GM12864 (cell line): ENCODE data around the gene IL16.

ENCODE experiments used
- DNase-seq: peaks from one replicate; pipeline ENCODE4 v3.0.0-alpha.2; 2011; ENCODE audit warnings: low read depth
- H3K4me3 ChIP-seq: 2 replicates; pipeline ENCODE4 v1.5.1; 2011; ENCODE audit warnings: mild to moderate bottlenecking, low read depth, low read length, control low read depth
- TF ChIP-seq, protein P1 (sequence below): IDR thresholded peaks from 2 replicates; pipeline ENCODE4 v1.5.1; 2011; ENCODE audit warnings: low read depth, mild to moderate bottlenecking, moderate library complexity, low read length, control low read depth, inconsistent platforms; ENCODE audit errors: missing control alignments

The IL16 gene

DNA sequence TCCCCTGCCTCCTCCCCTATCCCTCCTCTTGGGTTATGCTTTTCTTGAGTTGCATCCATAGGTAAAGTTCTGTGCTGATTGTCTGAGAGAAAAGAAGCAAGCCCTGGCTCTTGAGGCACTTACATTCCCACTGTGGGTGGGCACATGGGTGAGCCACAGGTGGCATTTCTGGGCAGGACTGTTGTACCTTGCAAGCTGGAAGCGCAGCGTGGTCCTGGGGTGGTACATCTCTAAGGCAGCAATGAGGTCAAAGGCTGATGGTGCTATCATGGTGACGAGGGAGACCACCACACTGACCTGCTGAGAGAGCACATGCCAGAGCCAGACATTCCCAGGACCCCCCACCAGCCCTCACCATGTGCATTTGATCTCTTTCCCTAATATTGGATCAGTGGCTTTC is 152.6 kb downstream of the IL16 start:
- no peak overlapping the region for H3K4me3 ChIP-seq
- DNase-seq = no peak

DNA sequence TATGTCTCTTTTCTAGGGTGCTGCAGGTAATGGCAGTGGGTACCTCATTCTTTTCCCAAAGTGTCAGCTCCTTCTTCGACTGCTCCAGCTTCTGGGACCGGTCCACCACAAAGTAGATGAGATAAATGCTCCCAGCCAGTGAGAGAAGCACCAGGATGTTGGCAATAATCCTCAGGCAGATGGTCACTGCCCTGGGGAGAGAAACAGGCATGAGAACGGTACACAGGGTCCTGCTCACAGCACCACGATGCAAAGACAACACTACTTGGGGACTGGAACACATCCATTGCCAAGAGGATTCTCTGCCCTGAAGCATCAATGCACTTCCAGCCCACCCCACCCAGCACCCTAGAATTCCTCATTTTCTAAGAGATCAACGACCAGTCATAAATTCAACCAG is 155.0 kb downstream of the IL16 start:
- TF ChIP-seq, protein P1, sequence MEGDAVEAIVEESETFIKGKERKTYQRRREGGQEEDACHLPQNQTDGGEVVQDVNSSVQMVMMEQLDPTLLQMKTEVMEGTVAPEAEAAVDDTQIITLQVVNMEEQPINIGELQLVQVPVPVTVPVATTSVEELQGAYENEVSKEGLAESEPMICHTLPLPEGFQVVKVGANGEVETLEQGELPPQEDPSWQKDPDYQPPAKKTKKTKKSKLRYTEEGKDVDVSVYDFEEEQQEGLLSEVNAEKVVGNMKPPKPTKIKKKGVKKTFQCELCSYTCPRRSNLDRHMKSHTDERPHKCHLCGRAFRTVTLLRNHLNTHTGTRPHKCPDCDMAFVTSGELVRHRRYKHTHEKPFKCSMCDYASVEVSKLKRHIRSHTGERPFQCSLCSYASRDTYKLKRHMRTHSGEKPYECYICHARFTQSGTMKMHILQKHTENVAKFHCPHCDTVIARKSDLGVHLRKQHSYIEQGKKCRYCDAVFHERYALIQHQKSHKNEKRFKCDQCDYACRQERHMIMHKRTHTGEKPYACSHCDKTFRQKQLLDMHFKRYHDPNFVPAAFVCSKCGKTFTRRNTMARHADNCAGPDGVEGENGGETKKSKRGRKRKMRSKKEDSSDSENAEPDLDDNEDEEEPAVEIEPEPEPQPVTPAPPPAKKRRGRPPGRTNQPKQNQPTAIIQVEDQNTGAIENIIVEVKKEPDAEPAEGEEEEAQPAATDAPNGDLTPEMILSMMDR = no peak
- no peak for DNase-seq
- no peak overlapping the region for H3K4me3 ChIP-seq

More for the DNA sequence above, 152.6 kb downstream of the IL16 start:
- TF ChIP-seq, protein P1 = no peak

DNA sequence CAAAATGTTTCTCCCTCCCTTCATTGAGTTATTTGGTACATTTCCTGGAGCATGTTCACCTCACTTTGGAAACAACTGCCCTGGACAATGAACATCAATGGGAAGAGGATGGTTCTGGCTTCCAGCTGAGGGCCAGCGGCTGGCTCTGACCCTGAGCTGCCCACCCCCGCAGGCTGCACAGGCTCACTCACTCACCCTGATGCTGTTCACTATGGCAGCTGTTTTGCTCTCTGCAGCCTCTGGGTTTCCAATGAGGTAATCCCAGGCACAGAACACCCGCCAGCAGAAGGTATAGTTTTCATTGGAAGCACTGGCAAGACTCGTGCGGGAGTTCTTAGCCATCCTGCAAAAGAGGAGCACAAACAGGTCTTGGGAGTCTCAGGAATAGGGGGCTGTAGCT is 159.6 kb downstream of the IL16 start:
- DNase-seq = no peak
- TF ChIP-seq, protein P1 = no peak
- H3K4me3 ChIP-seq = no peak overlapping the region

DNA sequence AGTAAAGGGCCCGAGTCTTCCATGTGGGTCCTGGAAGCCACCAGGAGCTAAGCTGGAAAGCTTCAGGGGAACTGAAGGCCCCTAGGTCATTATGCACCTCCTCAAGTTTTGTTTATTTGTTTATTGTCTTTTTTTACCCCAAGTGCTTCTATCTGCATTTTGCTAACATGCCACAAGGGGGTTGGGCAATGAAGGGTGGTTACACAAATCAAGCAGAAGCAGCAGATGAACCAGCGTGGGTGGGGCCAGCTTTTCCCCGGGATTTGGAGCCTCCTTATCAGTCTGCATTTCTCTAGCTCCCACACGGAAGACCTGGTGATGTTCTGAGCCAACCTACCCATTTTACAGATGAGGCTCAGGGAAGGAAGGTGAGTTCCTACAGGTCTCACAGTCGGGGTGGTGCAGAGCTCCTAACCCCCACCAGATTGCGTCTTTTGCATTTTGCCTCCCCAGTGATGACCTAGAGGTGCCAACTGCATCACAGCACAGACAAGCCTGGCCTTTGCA is 160.6 kb downstream of the IL16 start:
- TF ChIP-seq, protein P1 = peak; percentile 37
- H3K4me3 ChIP-seq = no peak overlapping the region
- no peak for DNase-seq

DNA sequence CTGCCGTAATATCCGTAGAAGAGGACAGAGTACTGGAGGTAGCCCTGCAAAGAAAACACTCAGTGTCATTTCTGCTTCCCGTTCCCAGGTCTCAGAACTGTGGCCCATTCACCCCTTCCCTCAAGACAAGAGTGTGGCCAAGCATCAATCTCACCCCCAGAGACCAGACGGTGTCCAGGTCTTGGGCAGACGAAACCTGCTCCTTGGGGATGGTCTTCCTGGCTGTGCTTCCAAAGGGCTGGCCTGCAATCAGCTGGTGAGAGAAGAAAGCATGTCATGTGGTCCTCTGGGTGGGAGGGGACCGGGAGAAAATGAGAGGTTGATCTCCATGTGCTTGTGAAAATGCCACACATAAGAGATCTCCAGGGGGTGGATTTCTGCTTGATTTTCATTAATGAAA is 161.6 kb downstream of the IL16 start:
- H3K4me3 ChIP-seq = no peak overlapping the region
- no peak for DNase-seq
- TF ChIP-seq, protein P1 = no peak

DNA sequence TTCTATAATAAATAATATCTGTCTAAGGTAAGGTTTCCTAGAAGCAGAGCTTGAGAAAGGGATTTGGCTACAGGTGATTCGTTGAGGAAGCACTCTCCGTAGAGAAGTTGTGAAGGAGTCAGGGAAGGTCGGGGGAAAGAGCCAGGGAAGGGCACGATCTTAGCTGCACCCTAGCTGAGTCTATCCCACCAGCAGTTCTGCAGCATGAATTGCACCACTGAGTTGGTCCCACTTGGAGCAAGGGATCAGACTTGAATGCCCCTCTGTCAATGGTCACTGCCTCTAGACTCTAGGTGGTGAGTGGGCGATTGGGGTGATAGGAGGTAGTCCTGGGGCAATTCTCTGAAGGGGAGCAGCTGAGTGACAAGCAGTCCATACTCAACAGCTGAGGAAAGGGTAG is 163.8 kb downstream of the IL16 start:
- H3K4me3 ChIP-seq = no peak overlapping the region
- no peak for DNase-seq
- TF ChIP-seq, protein P1 = no peak

DNA sequence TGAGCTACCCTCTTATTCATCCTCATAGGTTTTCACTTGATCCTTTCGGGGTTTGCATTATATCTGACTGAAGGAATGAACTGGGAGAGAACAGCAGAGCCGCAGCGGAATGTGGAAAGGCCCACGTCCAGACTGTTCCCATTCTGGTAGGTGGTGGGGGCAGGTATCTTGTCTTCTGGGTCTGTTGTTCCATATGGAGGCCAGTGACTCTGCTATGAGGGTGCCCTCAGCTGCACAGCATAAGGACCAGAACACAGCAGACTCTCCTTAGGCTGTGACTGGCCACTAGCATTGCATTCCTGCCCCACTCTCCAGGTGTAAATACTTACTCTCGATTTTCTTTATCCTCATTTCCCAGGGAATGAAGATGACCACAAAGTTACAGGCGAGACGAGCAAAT is 165.2 kb downstream of the IL16 start:
- DNase-seq = no peak
- TF ChIP-seq, protein P1 = no peak
- H3K4me3 ChIP-seq = no peak overlapping the region
